Heart left ventricle (tissue), 16 donors: ENCODE measurements around the gene IMMP2L. TPM values are rescaled to one million over a fixed set of nuclear protein-coding genes. Genes with fewer than 3 reads are reported as not detected.

Source experiments
- ATAC-seq, 4 donors: fragments of 200-7000 bp; cut with Tn5 transposase; one replicate each; pipeline ENCODE4 v1.9.1; 2020 to 2022; ENCODE audit warnings: moderate library complexity in 4 of 4, mild to moderate bottlenecking in 3 of 4, moderate number of reproducible peaks in 1 of 4
- DNase-seq, 5 donors: peaks; one replicate each; pipeline ENCODE4 v3.0.0-alpha.2; 2020
- H3K27ac ChIP-seq, 12 donors: fragments of 200-600 bp; sonication (generic) in 4 of 12; one replicate each; pipeline versions ENCODE4 v1.5.0 to v1.8.0; 2016 to 2022; ENCODE audit warnings: mild to moderate bottlenecking in 2 of 12
- H3K27me3 ChIP-seq, 9 donors: fragments of 200-600 bp; sonication (generic) in 2 of 9; one replicate each; pipeline versions ENCODE4 v1.5.1 to v1.8.0; 2016 to 2022; ENCODE audit warnings: mild to moderate bottlenecking in 3 of 9
- H3K36me3 ChIP-seq, 9 donors: fragments of 200-600 bp; sonication (generic) in 2 of 9; one replicate each; pipeline versions ENCODE4 v1.5.0 to v1.8.0; 2018 to 2022; ENCODE audit warnings: mild to moderate bottlenecking in 2 of 9
- H3K4me1 ChIP-seq, 12 donors: fragments of 200-600 bp; sonication (generic) in 4 of 12; one replicate each; pipeline versions ENCODE4 v1.5.0 to v1.8.0; 2016 to 2022; ENCODE audit warnings: mild to moderate bottlenecking in 3 of 12
- H3K4me3 ChIP-seq, 12 donors: fragments of 200-600 bp; sonication (generic) in 4 of 12; one replicate each; pipeline versions ENCODE4 v1.5.0 to v1.8.0; 2017 to 2022; ENCODE audit warnings: mild to moderate bottlenecking in 9 of 12, moderate library complexity in 4 of 12
- H3K9me3 ChIP-seq, 12 donors: fragments of 200-600 bp; sonication (generic) in 4 of 12; one replicate each; pipeline versions ENCODE4 v1.5.0 to v1.8.0; 2016 to 2022; ENCODE audit warnings: mild to moderate bottlenecking in 1 of 12
- CTCF ChIP-seq, 12 donors: fragments of 200-600 bp; sonication (generic) in 4 of 12; IDR thresholded peaks; one replicate each; pipeline versions ENCODE4 v1.5.0 to v1.8.0; 2018 to 2022; ENCODE audit warnings: antibody characterized with exemption in 12 of 12, mild to moderate bottlenecking in 5 of 12
- POLR2A ChIP-seq, 2 donors: fragments of 450-650 bp; IDR thresholded peaks; one replicate each; pipeline ENCODE4 v1.6.1; 2017; ENCODE audit warnings: antibody characterized with exemption in 2 of 2, mild to moderate bottlenecking in 2 of 2, moderate library complexity in 2 of 2
- WGBS, 4 donors: extraction: QIAGEN DNeasy Blood & Tissue Kit in 2 of 4; methylation state at CpG; one replicate each; pipeline versions ENCODE4 v1.1.5 to v1.1.7; 2013 to 2018; 5-methylcytosine and 5-hydroxymethylcytosine counted together
- intact Hi-C, 10 donors: fragments of 100-400 bp; cut with DNase I; formaldehyde crosslinking; loops; one replicate each; pipeline versions ENCODE4 v1.11.1 to v1.14.2; 2022
- polyA plus RNA-seq, 2 donors: library from polyadenylated mRNA; stranded (reverse); fragments of 200-250 nt; gene quantifications; one replicate each; pipeline ENCODE4 v1.2.3, GENCODE V29; 2013
- total RNA-seq, 9 donors: library from RNA; depleted of rRNA in 2 of 9; stranded (reverse); fragments of >200 nt in 2 of 9; fragmentation: NEBNext Ultra II Directional in 3 of 9; extraction: Animal tissue kit (Norgen Biotek cat#: 25700) in 3 of 9; gene quantifications; one replicate each; pipeline versions ENCODE4 v1.1.0 to v1.2.4, GENCODE V29; 2016 to 2023
- donor health status: ischemic (EF 13 %, LVEDD 7.1; RV severe dilation, severe dysfunction).
- donor health status: healthy with polysubstance abuse.
- donor health status: DM: no; HTN: yes; CAD: no.
- donor health status: DM: no; HTN: no; CAD: no.
- donor health status: ischemic (EF 25% LVEDD 6.9; RV normal size, moderate dysfunction).
- donor health status: ischemic (EF 25% LVEDD 5.7; RV mildly dilated, moderate dysfunction).
- donor health status: healthy.
- donor health status: DM: yes; HTN: yes; CAD: no.
- donor health status: ischemic (EF 35%, LVEDD 5.7; RV mildly dilated, moderate dysfunction).
- donor health status: nonischemic (EF 11% LVEDD 7.7; RV severe dilation, severe dysfunction).
- donor health status: DM: yes; HTN: yes; CAD: no.
- donor health status: PGD.
- donor health status: ischemic (EF 29% LVEDD 5.4; RV normal size, mild dysfunction).
- donor health status: nonischemic (EF 23%, LVEDD 6.1; RV moderate dilation, normal function).

The IMMP2L gene
- total and polyA plus RNA-seq, 11 donors = 5.1 to 17.2 (median 15.9) TPM

- TF ChIP-seq POLR2A (IDR thresholded peaks at IDR 0.05) = no peak
- TF ChIP-seq CTCF (IDR thresholded peaks at IDR 0.05) = no peak
- 81 to 86% (median 85%) methylated on average over 6 of the region's 6 CpGs for WGBS, 4 donors
- Histone ChIP-seq H3K27ac (no peak overlapping the region), H3K9me3 (peaks cover 0 to 11% (median 0%) of the 10 kb centered on the region in 12 donors), H3K4me3 (no peak overlapping the region), H3K27me3 (no peaks in the 10 kb centered on the region), H3K4me1 (no peaks in the 10 kb centered on the region), H3K36me3 (no peaks in the 10 kb centered on the region)
- DNase-seq = no peak
- ATAC-seq = no peak
- intact Hi-C loops = no loop called here
Measured at GRCh38 chr7:110870926-110871325, 691.4 kb downstream of the IMMP2L start.

DNA sequence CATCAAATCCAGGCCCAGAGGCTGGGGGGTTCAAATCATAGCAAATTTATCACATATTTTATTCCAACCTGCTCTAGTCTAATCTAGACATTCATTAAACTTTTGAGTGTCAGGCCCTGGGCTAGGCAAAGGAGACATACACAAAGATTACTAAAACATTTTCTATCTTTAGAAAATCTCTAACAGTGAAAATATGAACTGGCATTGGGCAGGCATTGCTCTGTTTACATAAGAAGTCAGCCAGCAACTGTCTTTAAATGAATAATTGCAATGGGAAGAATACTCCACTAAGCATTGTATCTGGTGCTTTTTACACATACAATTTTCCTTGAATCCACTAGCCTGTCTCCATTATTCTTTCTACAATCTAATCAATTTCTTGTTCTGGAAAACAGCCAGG lies 693.8 kb downstream of the IMMP2L start:
- ATAC-seq (no peak), DNase-seq (no peak)
- H3K36me3 ChIP-seq = no peaks in the 10 kb centered on the region
- no peak overlapping the region for H3K4me3 ChIP-seq
- H3K27me3 ChIP-seq = no peaks in the 10 kb centered on the region
- no peak for TF ChIP-seq POLR2A (IDR thresholded peaks at IDR 0.05)
- intact Hi-C loops = loop anchor here in 1 of 10 donors (10.0 kb wide), 1 partner anchor 56 kb away; no protein-coding TSS in a partner anchor
- peaks cover 0 to 11% (median 0%) of the 10 kb centered on the region in 12 donors for H3K9me3 ChIP-seq
- no peak overlapping the region for H3K27ac ChIP-seq
- no peaks in the 10 kb centered on the region for H3K4me1 ChIP-seq

DNA sequence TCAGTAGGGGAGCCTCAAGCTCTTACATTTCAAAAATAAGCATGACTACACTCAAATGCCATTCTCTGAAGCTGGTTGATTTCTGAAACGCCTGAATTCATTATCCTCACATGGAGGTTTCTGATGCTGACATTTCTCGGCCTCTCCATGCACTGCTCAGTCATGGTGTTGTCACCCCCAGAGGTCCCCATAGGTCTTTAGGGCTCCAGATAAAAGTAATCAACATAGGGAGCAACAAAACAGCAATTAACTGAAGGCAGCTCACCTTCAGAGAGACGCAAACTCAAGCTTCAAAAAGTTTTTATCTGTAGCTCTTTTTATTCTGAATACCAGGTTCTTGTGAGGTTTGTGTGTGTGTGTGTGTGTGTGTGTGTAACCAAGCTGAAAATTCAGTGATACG lies 694.5 kb downstream of the IMMP2L start:
- H3K27ac ChIP-seq = no peak overlapping the region
- intact Hi-C loops = loop anchor here in 1 of 10 donors (10.0 kb wide), 1 partner anchor 57 kb away; no protein-coding TSS in a partner anchor
- no peaks in the 10 kb centered on the region for H3K36me3 ChIP-seq
- DNase-seq = no peak
- H3K4me1 ChIP-seq = no peaks in the 10 kb centered on the region
- no peak overlapping the region for H3K4me3 ChIP-seq
- 89 to 94% (median 92%) methylated on average over 4 of the region's 4 CpGs for whole genome bisulfite sequencing, 4 donors
- H3K9me3 ChIP-seq = peaks cover 0 to 11% (median 0%) of the 10 kb centered on the region in 12 donors
- no peaks in the 10 kb centered on the region for H3K27me3 ChIP-seq
- no peak for ATAC-seq
- TF ChIP-seq POLR2A (IDR thresholded peaks at IDR 0.05) = no peak
- no peak for TF ChIP-seq CTCF (IDR thresholded peaks at IDR 0.05)

DNA sequence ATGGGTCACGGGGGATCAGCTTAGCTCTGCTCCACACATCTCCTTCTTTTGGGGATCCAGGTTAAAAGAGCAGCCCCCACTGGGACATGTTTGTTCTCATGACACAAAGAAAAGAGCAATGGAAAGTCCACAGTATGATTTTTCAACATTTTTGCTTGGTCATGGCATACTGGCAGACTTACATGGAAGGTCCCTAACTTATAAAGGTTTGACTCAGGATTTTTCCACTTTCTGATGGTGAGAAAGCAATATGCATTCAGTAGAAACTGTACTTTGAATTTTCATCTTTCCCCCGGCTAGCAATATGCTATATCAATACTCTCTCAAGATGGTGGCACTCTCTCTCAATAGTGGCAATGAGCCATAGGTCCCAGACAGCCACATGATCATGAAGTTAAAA lies 699.0 kb downstream of the IMMP2L start:
- H3K4me3 ChIP-seq = no peak overlapping the region
- DNase-seq = no peak
- H3K27ac ChIP-seq = no peak overlapping the region
- no peaks in the 10 kb centered on the region for H3K27me3 ChIP-seq
- WGBS, 4 donors = 94 to 100% (median 97%) methylated on average over 2 of the region's 2 CpGs
- peaks cover 0 to 11% (median 0%) of the 10 kb centered on the region in 12 donors for H3K9me3 ChIP-seq
- intact Hi-C loops = loop anchor here in 1 of 10 donors (10.0 kb wide), 1 partner anchor 62 kb away; no protein-coding TSS in a partner anchor
- no peak for ATAC-seq
- no peaks in the 10 kb centered on the region for H3K4me1 ChIP-seq
- no peaks in the 10 kb centered on the region for H3K36me3 ChIP-seq
- TF ChIP-seq POLR2A (IDR thresholded peaks at IDR 0.05) (no peak), CTCF (IDR thresholded peaks at IDR 0.05) (no peak)

- Histone ChIP-seq H3K36me3 (no peaks in the 10 kb centered on the region), H3K4me3 (no peak overlapping the region), H3K27me3 (no peaks in the 10 kb centered on the region), H3K4me1 (no peaks in the 10 kb centered on the region), H3K27ac (no peak overlapping the region), H3K9me3 (no peaks in the 10 kb centered on the region)
- intact Hi-C loops = loop anchor here in 1 of 10 donors (10.0 kb wide), 1 partner anchor 64 kb away; no protein-coding TSS in a partner anchor
- no peak for ATAC-seq
- WGBS, 4 donors = 90 to 94% (median 92%) methylated on average over 4 of the region's 4 CpGs
- no peak for TF ChIP-seq CTCF (IDR thresholded peaks at IDR 0.05)
- no peak for TF ChIP-seq POLR2A (IDR thresholded peaks at IDR 0.05)
- DNase-seq = no peak
Measured at GRCh38 chr7:110861163-110861562, 701.1 kb downstream of the IMMP2L start.
